NT2/D1 (cell line): ENCODE data around the gene RPRD1B.

Source experiments
- SUZ12 ChIP-seq: IDR thresholded peaks from 2 replicates; pipeline ENCODE4 v1.6.1; 2011; ENCODE audit not compliant: insufficient read length, insufficient read depth; ENCODE audit errors: extremely low read depth
- YY1 ChIP-seq: IDR thresholded peaks from 2 replicates; pipeline ENCODE4 v1.6.1; 2011; ENCODE audit not compliant: insufficient read length, insufficient read depth
- ZNF274 ChIP-seq: IDR thresholded peaks from 2 replicates; pipeline ENCODE4 v1.6.1; 2011; ENCODE audit warnings: mild to moderate bottlenecking, low read depth, low read length

GRCh38 chr20:38123021-38123587 lies 89.6 kb downstream of the RPRD1B start:
- TF ChIP-seq SUZ12 (no peak), ZNF274 (no peak), YY1 (no peak)
